ENCODE data around the gene B4GALT3. TPM values are rescaled to one million over a fixed set of nuclear protein-coding genes. Genes with fewer than 3 reads are reported as not detected.

Gene B4GALT3
- total and polyA plus RNA-seq, 12 donors: 11.5 to 28.9 (median 19.6) TPM

DNA sequence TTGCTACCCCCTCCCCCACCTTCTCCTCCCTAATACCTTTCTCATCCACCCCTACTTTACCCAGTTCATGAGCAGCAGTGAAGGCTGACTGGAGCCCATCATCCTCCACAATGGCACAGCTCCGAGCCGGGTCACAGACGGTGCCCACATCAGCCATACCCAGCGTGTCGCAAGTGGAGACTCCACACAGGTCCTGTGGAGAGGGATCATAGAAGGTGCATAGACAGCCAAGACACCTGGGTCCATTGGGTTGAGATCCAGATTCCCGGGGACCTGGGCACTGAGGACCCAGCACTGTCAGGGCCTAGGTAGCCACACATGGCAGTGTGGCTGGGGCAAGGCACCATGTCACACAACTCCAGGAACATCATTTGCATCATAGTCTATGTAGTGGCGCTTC lies 18.8 kb upstream of the B4GALT3 start:
- peaks cover 0 to 56% (median 0%) of the 10 kb centered on the region in 9 donors for H3K36me3 ChIP-seq
- TF ChIP-seq, protein P1, sequence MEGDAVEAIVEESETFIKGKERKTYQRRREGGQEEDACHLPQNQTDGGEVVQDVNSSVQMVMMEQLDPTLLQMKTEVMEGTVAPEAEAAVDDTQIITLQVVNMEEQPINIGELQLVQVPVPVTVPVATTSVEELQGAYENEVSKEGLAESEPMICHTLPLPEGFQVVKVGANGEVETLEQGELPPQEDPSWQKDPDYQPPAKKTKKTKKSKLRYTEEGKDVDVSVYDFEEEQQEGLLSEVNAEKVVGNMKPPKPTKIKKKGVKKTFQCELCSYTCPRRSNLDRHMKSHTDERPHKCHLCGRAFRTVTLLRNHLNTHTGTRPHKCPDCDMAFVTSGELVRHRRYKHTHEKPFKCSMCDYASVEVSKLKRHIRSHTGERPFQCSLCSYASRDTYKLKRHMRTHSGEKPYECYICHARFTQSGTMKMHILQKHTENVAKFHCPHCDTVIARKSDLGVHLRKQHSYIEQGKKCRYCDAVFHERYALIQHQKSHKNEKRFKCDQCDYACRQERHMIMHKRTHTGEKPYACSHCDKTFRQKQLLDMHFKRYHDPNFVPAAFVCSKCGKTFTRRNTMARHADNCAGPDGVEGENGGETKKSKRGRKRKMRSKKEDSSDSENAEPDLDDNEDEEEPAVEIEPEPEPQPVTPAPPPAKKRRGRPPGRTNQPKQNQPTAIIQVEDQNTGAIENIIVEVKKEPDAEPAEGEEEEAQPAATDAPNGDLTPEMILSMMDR (IDR thresholded peaks at IDR 0.05): no peak
- peak overlapping the region in 9 of 10 donors; percentile 35 to 67 (median 57) for H3K4me3 ChIP-seq
- ATAC-seq: no peak
- H3K27ac ChIP-seq: peak overlapping the region in 6 of 10 donors; percentile 96 to 100 (median 98)
- DNase-seq: no peak
- intact Hi-C loops (cut with DNase I): loop anchor here in 4 of 10 donors (10.0 kb wide), 1 partner anchor 189 kb away; no protein-coding TSS in a partner anchor
- 85 to 93% methylated on average over 7 of the region's 7 CpGs for WGBS, 2 donors
- H3K9me3 ChIP-seq: no peaks in the 10 kb centered on the region
- H3K27me3 ChIP-seq: no peaks in the 10 kb centered on the region
- peaks cover 35 to 91% (median 74%) of the 10 kb centered on the region in 9 donors for H3K4me1 ChIP-seq

DNA sequence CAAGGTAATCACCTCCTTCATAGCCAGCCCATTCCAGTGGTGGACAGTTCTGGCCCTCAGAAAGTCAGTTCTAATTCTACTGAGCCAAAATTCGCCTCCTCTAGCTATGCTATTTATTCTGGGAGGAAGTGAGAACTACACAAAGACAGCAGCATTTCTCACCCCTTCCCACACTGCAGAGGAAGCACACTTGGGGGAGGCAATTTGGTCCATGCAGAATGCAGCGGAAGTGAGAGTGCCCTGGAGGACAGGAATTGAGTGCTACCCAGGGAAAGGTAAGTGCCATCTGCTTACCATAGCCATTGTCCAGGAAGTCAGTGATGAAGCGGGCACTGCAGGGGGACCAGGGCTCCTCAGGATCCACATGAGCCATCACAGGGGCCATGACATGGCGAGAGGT lies 17.9 kb upstream of the B4GALT3 start:
- intact Hi-C loops (cut with DNase I): loop anchor here in 4 of 10 donors (10.0 kb wide), 1 partner anchor 190 kb away; no protein-coding TSS in a partner anchor
- no peak for ATAC-seq
- no peaks in the 10 kb centered on the region for H3K9me3 ChIP-seq
- H3K4me1 ChIP-seq: peaks cover 26 to 81% (median 65%) of the 10 kb centered on the region in 9 donors
- H3K36me3 ChIP-seq: peaks cover 0 to 64% (median 0%) of the 10 kb centered on the region in 9 donors
- TF ChIP-seq, protein P1 (IDR thresholded peaks at IDR 0.05): no peak
- no peaks in the 10 kb centered on the region for H3K27me3 ChIP-seq
- 74 to 76% methylated on average over 4 of the region's 4 CpGs for WGBS, 2 donors
- H3K27ac ChIP-seq: peak overlapping the region in 5 of 10 donors; percentile 12 to 100 (median 41)
- no peak for DNase-seq
- peak overlapping the region in 7 of 10 donors; percentile 16 to 67 (median 57) for H3K4me3 ChIP-seq

DNA sequence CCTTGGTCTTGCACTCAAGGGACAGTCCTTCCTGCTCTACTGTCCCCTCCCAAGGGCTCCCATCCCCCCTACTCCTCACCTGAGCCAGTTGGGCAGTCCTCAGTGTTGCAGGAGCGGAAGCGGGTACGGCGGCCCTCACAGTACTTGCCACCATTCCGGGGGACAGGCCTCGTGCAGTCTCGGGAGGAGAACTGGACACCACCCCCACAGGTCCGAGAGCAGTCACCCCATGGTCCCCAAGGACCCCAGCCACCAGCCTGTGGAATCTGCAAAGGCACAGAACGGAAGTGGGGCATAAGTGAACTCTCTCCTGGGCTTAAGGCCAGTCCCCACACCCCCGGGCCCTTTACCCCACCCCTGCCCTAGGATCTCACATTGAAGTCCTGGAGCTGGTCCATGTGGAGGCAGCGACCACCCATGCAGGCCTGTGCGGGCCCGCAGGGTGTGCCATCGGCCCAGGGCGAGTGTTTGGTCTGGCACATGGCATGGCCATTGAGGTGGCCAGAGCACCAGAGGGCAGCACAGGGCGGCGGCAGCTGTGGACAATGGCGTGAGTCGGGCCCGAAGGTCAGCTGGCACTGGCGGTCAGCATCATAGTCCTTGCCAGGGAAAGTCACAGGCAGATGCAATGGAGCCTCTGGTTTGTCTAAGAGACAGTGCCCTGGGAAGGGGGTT lies 16.4 kb upstream of the B4GALT3 start:
- DNase-seq: no peak
- 76 to 79% methylated on average over 21 of the region's 21 CpGs for whole genome bisulfite sequencing, 2 donors

More for the DNA sequence above, 16.4 kb upstream of the B4GALT3 start:
- Histone ChIP-seq H3K9me3 (no peaks in the 10 kb centered on the region), H3K27ac (peak overlapping the region in 6 of 10 donors; percentile 17 to 100 (median 41)), H3K36me3 (peaks cover 0 to 77% (median 0%) of the 10 kb centered on the region in 9 donors), H3K4me3 (peak overlapping the region in 7 of 10 donors; percentile 5 to 67 (median 22)), H3K27me3 (no peaks in the 10 kb centered on the region), H3K4me1 (peaks cover 16 to 73% (median 58%) of the 10 kb centered on the region in 9 donors)
- peak in 2 of 8 donors; percentile 4 to 10 for ATAC-seq
- intact Hi-C loops (cut with DNase I): loop anchor here in 6 of 10 donors (2.0 to 10.0 kb wide), 4 partner anchors 15 to 194 kb away; partner anchors contain the start of gene TOMM40L (in 1 of the 6)
- TF ChIP-seq, protein P1 (IDR thresholded peaks at IDR 0.05): peak in 2 of 9 donors; percentile 12 to 21

Data from heart right ventricle (tissue), 16 donors.